H1 (cell line): Measurements from ENCODE around the gene ALPI. TPM values are rescaled to one million over a fixed set of nuclear protein-coding genes. Genes with fewer than 3 reads are reported as not detected.

Source experiments
- CTCF ChIA-PET: fragments of 300-600 bp; sonication (Branson Sonifier 250); formaldehyde crosslinking; loops from one replicate; lab custom pipeline; 2021; ENCODE audit not compliant: partially characterized antibody; lab: Charles Lee
- POLR2A ChIA-PET: fragments of 300-600 bp; sonication (Branson Sonifier 250); formaldehyde crosslinking; loops from one replicate; lab custom pipeline; 2021; ENCODE audit warnings: inconsistent platforms; ENCODE audit not compliant: partially characterized antibody; lab: Charles Lee
- DNase-seq, 2 experiments: peaks; one replicate each; pipeline versions ENCODE4 v3.0.0 to v3.0.0-alpha.2; 2010 to 2022; ENCODE audit warnings: low spot score in 2 of 2, low read depth in 1 of 2, mixed read lengths in 1 of 2
- FAIRE-seq: peaks from 2 replicates; lab custom pipeline; 2011; peaks lifted over from hg19 to GRCh38; lab: Jason Lieb, UNC
- H2AFZ ChIP-seq: 2 replicates; pipeline ENCODE4 v1.8.1; 2012; ENCODE audit warnings: low read length, inconsistent platforms
- H2AK5ac ChIP-seq: 2 replicates; pipeline ENCODE4 v1.6.1; 2013; ENCODE audit warnings: low read depth, low read length
- H2BK120ac ChIP-seq: replicated peaks from 2 replicates; pipeline ENCODE3; 2013; ENCODE audit warnings: low read depth, low read length, inconsistent platforms
- H2BK12ac ChIP-seq: 2 replicates; pipeline ENCODE4 v1.6.1; 2013; ENCODE audit warnings: low read depth, low read length
- H2BK15ac ChIP-seq: 2 replicates; pipeline ENCODE4 v1.6.1; 2013; ENCODE audit warnings: low read length
- H2BK20ac ChIP-seq: 2 replicates; pipeline ENCODE4 v1.6.1; 2013; ENCODE audit warnings: low read length
- H2BK5ac ChIP-seq: 2 replicates; pipeline ENCODE4 v1.6.1; 2013; ENCODE audit warnings: low read depth, low read length
- H3K14ac ChIP-seq: 2 replicates; pipeline ENCODE4 v1.6.1; 2013; ENCODE audit warnings: inconsistent platforms; ENCODE audit not compliant: insufficient read length
- H3K18ac ChIP-seq: 2 replicates; pipeline ENCODE4 v1.6.1; 2013; ENCODE audit warnings: low read length; ENCODE audit errors: extremely low read depth
- H3K23ac ChIP-seq: 2 replicates; pipeline ENCODE4 v1.6.1; 2013; ENCODE audit warnings: inconsistent platforms; ENCODE audit not compliant: insufficient read length
- H3K23me2 ChIP-seq: 2 replicates; pipeline ENCODE4 v1.6.1; 2013; ENCODE audit warnings: low read depth, low read length
- H3K27ac ChIP-seq: 2 replicates; pipeline ENCODE4 v1.6.1; 2011; ENCODE audit warnings: low read depth, low read length, inconsistent platforms
- H3K27me3 ChIP-seq, 4 experiments: replicated peaks in 1 of 4; 1 replicate in 1 of 4; 2 replicates in 3 of 4; pipeline versions ENCODE4 v1.6.1 to v1.8.1; 2011 to 2013; ENCODE audit warnings: low read length in 3 of 4, mild to moderate bottlenecking in 3 of 4, inconsistent platforms in 2 of 4, mixed read lengths in 2 of 4, moderate library complexity in 1 of 4; ENCODE audit not compliant: control insufficient read depth in 3 of 4, insufficient read depth in 3 of 4; ENCODE audit errors: extremely low read depth in 1 of 4
- H3K36me3 ChIP-seq, 4 experiments: 2 replicates each; pipeline versions ENCODE4 v1.6.1 to v1.8.1; 2011 to 2013; ENCODE audit warnings: mild to moderate bottlenecking in 4 of 4, low read length in 3 of 4, moderate library complexity in 2 of 4, control low read depth in 1 of 4, inconsistent platforms in 1 of 4; ENCODE audit not compliant: insufficient read depth in 4 of 4, control insufficient read depth in 2 of 4
- H3K4ac ChIP-seq: replicated peaks from 2 replicates; pipeline ENCODE3; 2013; ENCODE audit warnings: low read length, low read depth, mixed read lengths, inconsistent platforms; ENCODE audit not compliant: insufficient read length
- H3K4me1 ChIP-seq, 4 experiments: replicated peaks in 1 of 4; 1 replicate in 1 of 4; 2 replicates in 3 of 4; pipeline versions ENCODE4 v1.6.1 to v1.8.1; 2011 to 2013; ENCODE audit warnings: low read length in 3 of 4, inconsistent platforms in 2 of 4, mixed read lengths in 1 of 4; ENCODE audit not compliant: insufficient read depth in 4 of 4, control insufficient read depth in 3 of 4
- H3K4me2 ChIP-seq, 2 experiments: 2 replicates each; pipeline versions ENCODE4 v1.6.1 to v1.8.1; 2011 to 2013; ENCODE audit warnings: low read depth in 2 of 2, low read length in 2 of 2, control low read depth in 1 of 2, inconsistent platforms in 1 of 2, mild to moderate bottlenecking in 1 of 2; ENCODE audit not compliant: insufficient read depth in 1 of 2
- H3K4me3 ChIP-seq, 4 experiments: fragments of 200-600, 300-600 bp in 1 of 4; sonication (generic), shearing (Covaris generic), sonication (Bioruptor Twin) in 1 of 4; 2 replicates each; pipeline versions ENCODE4 v1.5.1 to v1.8.1; 2011 to 2016; ENCODE audit warnings: low read length in 4 of 4, low read depth in 3 of 4, control low read depth in 2 of 4, inconsistent platforms in 2 of 4, mild to moderate bottlenecking in 2 of 4, mixed read lengths in 1 of 4, moderate library complexity in 1 of 4; ENCODE audit not compliant: insufficient read depth in 2 of 4; ENCODE audit errors: extremely low read depth in 1 of 4
- H3K56ac ChIP-seq: replicated peaks from 2 replicates; pipeline ENCODE3; 2013; ENCODE audit warnings: low read depth, mild to moderate bottlenecking, mixed read lengths, low read length, inconsistent platforms; ENCODE audit not compliant: insufficient read length
- H3K79me1 ChIP-seq: 2 replicates; pipeline ENCODE4 v1.6.1; 2013; ENCODE audit warnings: low read depth, low read length, control low read depth
- H3K79me2 ChIP-seq, 2 experiments: 2 replicates each; pipeline versions ENCODE4 v1.6.1 to v1.8.1; 2012 to 2013; ENCODE audit warnings: low read length in 2 of 2, mild to moderate bottlenecking in 2 of 2, inconsistent platforms in 1 of 2; ENCODE audit not compliant: insufficient read depth in 2 of 2, control insufficient read depth in 1 of 2
- H3K9ac ChIP-seq, 4 experiments: replicated peaks in 1 of 4; 1 replicate in 1 of 4; 2 replicates in 3 of 4; pipeline versions ENCODE4 v1.6.1 to v1.8.1; 2011 to 2013; ENCODE audit warnings: low read depth in 3 of 4, low read length in 3 of 4, control low read depth in 2 of 4, mild to moderate bottlenecking in 2 of 4, moderate library complexity in 2 of 4, inconsistent platforms in 1 of 4; ENCODE audit errors: extremely low read depth in 1 of 4
- H3K9me3 ChIP-seq, 2 experiments: 2 replicates each; pipeline versions ENCODE4 v1.6.1 to v1.8.1; 2012 to 2013; ENCODE audit warnings: mild to moderate bottlenecking in 2 of 2, moderate library complexity in 2 of 2, control low read depth in 1 of 2, inconsistent platforms in 1 of 2, low read depth in 1 of 2, low read length in 1 of 2, mixed read lengths in 1 of 2; ENCODE audit not compliant: insufficient read depth in 2 of 2
- H4K20me1 ChIP-seq, 2 experiments: replicated peaks in 1 of 2; 2 replicates each; pipeline versions ENCODE3 to v1.8.1; 2011 to 2013; ENCODE audit warnings: inconsistent platforms in 2 of 2, low read length in 2 of 2, mild to moderate bottlenecking in 1 of 2; ENCODE audit not compliant: insufficient read depth in 2 of 2, control insufficient read depth in 1 of 2
- H4K5ac ChIP-seq: 2 replicates; pipeline ENCODE4 v1.6.1; 2013; ENCODE audit warnings: low read length, low read depth, mixed read lengths, inconsistent platforms; ENCODE audit not compliant: insufficient read length
- H4K8ac ChIP-seq: 2 replicates; pipeline ENCODE4 v1.8.0; 2013; ENCODE audit warnings: mild to moderate bottlenecking, moderate library complexity, low read length, inconsistent platforms; ENCODE audit not compliant: insufficient read depth; ENCODE audit errors: extremely low read depth
- H4K91ac ChIP-seq: replicated peaks from 2 replicates; pipeline ENCODE3; 2013; ENCODE audit warnings: low read length, mixed read lengths, inconsistent platforms; ENCODE audit not compliant: insufficient read length
- BRCA1 ChIP-seq: IDR thresholded peaks from 2 replicates; pipeline ENCODE4 v1.6.1; 2012; ENCODE audit warnings: low read depth, low read length, improper control_type of control experiment
- EGR1 ChIP-seq: IDR thresholded peaks from 2 replicates; pipeline ENCODE4 v1.6.1; 2011; ENCODE audit warnings: low read depth, low read length, borderline replicate concordance
- KDM5A ChIP-seq: fragments of 200-600 bp; IDR thresholded peaks from 2 replicates; pipeline ENCODE4 v1.7.1; 2012; ENCODE audit warnings: mild to moderate bottlenecking, low read length, inconsistent platforms, mixed read lengths
- POU5F1 ChIP-seq: IDR thresholded peaks from 2 replicates; pipeline ENCODE4 v1.6.1; 2011; ENCODE audit warnings: low read depth, mild to moderate bottlenecking, low read length, moderate library complexity
- RAD21 ChIP-seq, 2 experiments: IDR thresholded peaks in 1 of 2; conservative IDR thresholded peaks in 1 of 2; 2 replicates each; pipeline ENCODE4 v1.6.1; 2011; ENCODE audit warnings: low read depth in 2 of 2, low read length in 2 of 2, improper control_type of control experiment in 1 of 2, inconsistent platforms in 1 of 2, mild to moderate bottlenecking in 1 of 2, moderate library complexity in 1 of 2
- TCF12 ChIP-seq: IDR thresholded peaks from 2 replicates; pipeline ENCODE4 v1.6.1; 2011; ENCODE audit warnings: low read depth, mild to moderate bottlenecking, low read length
- WGBS, 2 experiments: shearing (Covaris generic) in 1 of 2; methylation state at CpG; one replicate each; pipeline versions ENCODE4 v1.1.6 to v1.1.7; 2013 to 2015; ENCODE audit warnings: low lambda C conversion rate in 2 of 2, mixed read lengths in 2 of 2, inconsistent platforms in 1 of 2, low coverage in 1 of 2, missing lambda C conversion rate in 1 of 2; ENCODE audit not compliant: insufficient replicate concordance in 2 of 2, insufficient coverage in 1 of 2, insufficient read length in 1 of 2; ENCODE audit errors: extremely low coverage in 1 of 2, missing lambda C conversion rate in 1 of 2; 5-methylcytosine and 5-hydroxymethylcytosine counted together
- polyA plus RNA-seq, 7 experiments: library from polyadenylated mRNA; depleted of rRNA in 3 of 7; stranded (reverse) in 5 of 7; unstranded in 2 of 7; fragments of >200 nt in 5 of 7; fragments of 200-250 nt in 2 of 7; gene quantifications; 1 replicate in 5 of 7; 2 replicates in 1 of 7; 4 replicates in 1 of 7; pipeline versions ENCODE4 v1.2.1 to v1.2.3, GENCODE V29; 2011 to 2013; ENCODE audit warnings: missing spikeins in 2 of 7, mixed read lengths in 2 of 7
- total RNA-seq: library from RNA; stranded (reverse); fragmentation: NEBNext Ultra II Directional; extraction: Animal tissue kit (Norgen Biotek cat#: 25700); gene quantifications from 2 replicates; pipeline ENCODE4 v1.2.1, GENCODE V29; 2021
- TF ChIP-seq, protein P1 (sequence below), 3 experiments: IDR thresholded peaks; 1 replicate in 2 of 3; 2 replicates in 1 of 3; pipeline versions ENCODE4 v1.5.1 to v1.6.1; 2011; ENCODE audit warnings: low read length in 3 of 3, mild to moderate bottlenecking in 3 of 3, inconsistent platforms in 2 of 3, low read depth in 1 of 3, moderate library complexity in 1 of 3; ENCODE audit not compliant: insufficient read depth in 1 of 3; ENCODE audit errors: control extremely low read depth in 1 of 3

Gene ALPI
- total and polyA plus RNA-seq, 2 of the 8 experiments (the other 6 are each of a cell fraction or from before 2014, with no cell fraction given): not detected

DNA sequence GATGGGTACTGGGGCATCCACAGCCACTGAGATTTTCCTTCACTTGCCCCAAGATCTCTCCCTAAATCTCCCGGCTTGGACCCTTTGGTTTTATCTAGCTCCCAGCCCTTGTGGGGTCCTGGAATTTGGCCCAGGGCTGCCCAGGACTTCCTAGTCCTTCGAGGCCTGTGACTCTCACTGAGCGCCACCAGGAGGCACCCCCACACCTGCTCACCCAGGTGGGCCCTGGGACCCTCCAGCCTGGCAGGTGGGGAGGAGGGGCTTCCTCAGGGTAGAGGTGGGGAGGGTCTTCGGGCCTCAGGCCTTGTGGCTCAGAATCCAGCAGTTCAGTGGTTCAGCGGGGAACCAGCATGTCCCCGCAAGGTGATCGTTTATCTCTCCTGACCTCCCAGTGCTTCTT, 52.3 kb downstream of the ALPI start:
- 81% methylated on average over 6 of the region's 7 CpGs; no CpG with 5 or more reads in 1 of the 2 experiments for WGBS, 2 experiments
- TF ChIP-seq RAD21 (IDR thresholded peaks at IDR 0.05 in 1 of 2, conservative IDR thresholded peaks at IDR 0.05 in 1 of 2; ENCODE audit: low read depth in 2 of 2, low read length in 2 of 2) (peak; percentile 33 to 63), TCF12 (0 out of 2 replicates have a peak, but pooled peaks have one; percentile 13), POU5F1 (no peak), EGR1 (no peak), KDM5A (no peak), BRCA1 (no peak)
- TF ChIP-seq, protein P1, sequence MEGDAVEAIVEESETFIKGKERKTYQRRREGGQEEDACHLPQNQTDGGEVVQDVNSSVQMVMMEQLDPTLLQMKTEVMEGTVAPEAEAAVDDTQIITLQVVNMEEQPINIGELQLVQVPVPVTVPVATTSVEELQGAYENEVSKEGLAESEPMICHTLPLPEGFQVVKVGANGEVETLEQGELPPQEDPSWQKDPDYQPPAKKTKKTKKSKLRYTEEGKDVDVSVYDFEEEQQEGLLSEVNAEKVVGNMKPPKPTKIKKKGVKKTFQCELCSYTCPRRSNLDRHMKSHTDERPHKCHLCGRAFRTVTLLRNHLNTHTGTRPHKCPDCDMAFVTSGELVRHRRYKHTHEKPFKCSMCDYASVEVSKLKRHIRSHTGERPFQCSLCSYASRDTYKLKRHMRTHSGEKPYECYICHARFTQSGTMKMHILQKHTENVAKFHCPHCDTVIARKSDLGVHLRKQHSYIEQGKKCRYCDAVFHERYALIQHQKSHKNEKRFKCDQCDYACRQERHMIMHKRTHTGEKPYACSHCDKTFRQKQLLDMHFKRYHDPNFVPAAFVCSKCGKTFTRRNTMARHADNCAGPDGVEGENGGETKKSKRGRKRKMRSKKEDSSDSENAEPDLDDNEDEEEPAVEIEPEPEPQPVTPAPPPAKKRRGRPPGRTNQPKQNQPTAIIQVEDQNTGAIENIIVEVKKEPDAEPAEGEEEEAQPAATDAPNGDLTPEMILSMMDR (IDR thresholded peaks at IDR 0.05; ENCODE audit: control extremely low read depth in 1 of 3, insufficient read depth in 1 of 3, low read depth in 1 of 3, low read length in 3 of 3): peak in 2 of 3 experiments; percentile 57 to 58; a peak in 3 of 4 replicates

More for the DNA sequence above, 52.3 kb downstream of the ALPI start:
- ChIA-PET CTCF (interaction anchor here (0.6 to 10.8 kb wide), 14 partner anchors 8 to 174 kb away, joined by 3 to 176 read pairs (median 4); partner anchors contain the start of genes CHRND and PRSS56), POLR2A (interaction anchor here (0.9 to 1.7 kb wide), 4 partner anchors 12 to 42 kb away, joined by 3 to 5 read pairs (median 3); partner anchors contain the start of genes EIF4E2, PRSS56 and TIGD1)
- H3K9me3 ChIP-seq: no peaks in the 10 kb centered on the region
- FAIRE-seq: no peak
- H2BK5ac ChIP-seq: no peak overlapping the region
- no peak overlapping the region; a peak in 1 of 7 replicates for H3K9ac ChIP-seq
- no peaks in the 10 kb centered on the region for H3K36me3 ChIP-seq
- no peaks in the 10 kb centered on the region for H3K79me2 ChIP-seq
- no peak overlapping the region for H3K4me3 ChIP-seq
- H4K20me1 ChIP-seq: peaks cover 0 to 2% of the 10 kb centered on the region in 2 experiments
- H3K4me1 ChIP-seq: peaks cover 0 to 19% (median 12%) of the 10 kb centered on the region in 4 experiments; a peak in 6 of 7 replicates
- H2BK20ac ChIP-seq: no peak overlapping the region
- H3K14ac ChIP-seq: no peak overlapping the region
- H4K91ac ChIP-seq: no peak overlapping the region
- no peak overlapping the region for H3K56ac ChIP-seq
- H2AK5ac ChIP-seq: no peak overlapping the region; the same call in 1 of the 2 replicates
- H3K27me3 ChIP-seq: peaks cover 15 to 34% (median 32%) of the 10 kb centered on the region in 4 experiments
- peaks cover 7% of the 10 kb centered on the region; the same call in 1 of the 2 replicates for H3K23me2 ChIP-seq
- no peak for DNase-seq
- H2BK12ac ChIP-seq: no peak overlapping the region
- no peaks in the 10 kb centered on the region for H3K79me1 ChIP-seq
- no peak overlapping the region for H3K27ac ChIP-seq
- no peak overlapping the region for H3K4ac ChIP-seq
- H3K18ac ChIP-seq: no peak overlapping the region
- H2AFZ ChIP-seq: no peak overlapping the region
- no peak overlapping the region for H3K4me2 ChIP-seq
- H4K5ac ChIP-seq: no peak overlapping the region
- no peak overlapping the region for H2BK120ac ChIP-seq
- 0 out of 2 replicates have a peak overlapping the region, but pooled peaks have one; percentile 72 for H2BK15ac ChIP-seq
- no peak overlapping the region for H4K8ac ChIP-seq
- no peak overlapping the region for H3K23ac ChIP-seq
